Mesothelial cell of epicardium (in vitro differentiated cells): ENCODE data around the gene WRAP73. TPM values are rescaled to one million over a fixed set of nuclear protein-coding genes. Genes with fewer than 3 reads are reported as not detected.
A peak's percentile ranks its signal among the peaks of the same experiment; 100 is the strongest.

ENCODE experiments used
- DNase-seq, 2 experiments: peaks; one replicate each; pipeline ENCODE4 v3.0.0; 2021; ENCODE audit warnings: low spot score in 2 of 2; ENCODE audit not compliant: unreplicated experiment in 2 of 2
- H3K27ac Mint-ChIP-seq: 2 replicates; pipeline ENCODE4 v1.8.0; 2021; ENCODE audit warnings: mixed read lengths
- H3K27me3 Mint-ChIP-seq: 2 replicates; pipeline ENCODE4 v1.8.0; 2021; ENCODE audit warnings: low read depth, mixed read lengths
- H3K36me3 Mint-ChIP-seq: 2 replicates; pipeline ENCODE4 v1.8.0; 2021; ENCODE audit warnings: mixed read lengths
- H3K4me1 Mint-ChIP-seq: 2 replicates; pipeline ENCODE4 v1.8.0; 2021; ENCODE audit warnings: mixed read lengths
- H3K4me3 Mint-ChIP-seq: 2 replicates; pipeline ENCODE4 v1.8.0; 2021; ENCODE audit warnings: mild to moderate bottlenecking, moderate library complexity, mixed read lengths
- H3K9me3 Mint-ChIP-seq: 2 replicates; pipeline ENCODE4 v1.8.0; 2021; ENCODE audit warnings: mixed read lengths
- CTCF ChIP-seq: fragments of 200-600 bp; sonication (generic); IDR thresholded peaks from one replicate; pipeline ENCODE4 v1.5.0; 2021; ENCODE audit warnings: antibody characterized with exemption; ENCODE audit not compliant: unreplicated experiment
- total RNA-seq: library from RNA; stranded (reverse); gene quantifications from 3 replicates; pipeline ENCODE4 v1.2.1, GENCODE V29; 2021

WRAP73 gene
- 20.8 to 26.4 TPM (median 21.4 TPM) in 3 replicates for total RNA-seq

GRCh38 chr1:3649342-3650247 lies at the start of gene WRAP73:
Gene WRAP73 (minus strand): TSS chr1:3650103. CDS start chr1:3649999, 104 bp downstream.
- peaks cover 3% of the 10 kb centered on the region for H3K36me3 Mint-ChIP-seq
- no peaks in the 10 kb centered on the region for H3K9me3 Mint-ChIP-seq
- no peak within 1 kb of the TSS for H3K27ac Mint-ChIP-seq

GRCh38 chr1:3699596-3699995 lies 49.7 kb upstream of the WRAP73 start:
- H3K9me3 Mint-ChIP-seq, result no peaks in the 10 kb centered on the region
- H3K27ac Mint-ChIP-seq, result no peak overlapping the region
- peaks cover 20% of the 10 kb centered on the region for H3K4me1 Mint-ChIP-seq
- no peaks in the 10 kb centered on the region for H3K36me3 Mint-ChIP-seq
- no peak for TF ChIP-seq CTCF
- peaks cover 63% of the 10 kb centered on the region for H3K27me3 Mint-ChIP-seq
- no peak overlapping the region for H3K4me3 Mint-ChIP-seq
- DNase-seq, result no peak

More at GRCh38 chr1:3649342-3650247, at the start of gene WRAP73:
- Mint-ChIP-seq H3K4me3 (peak within 1 kb of the TSS; percentile 68), H3K27me3 (peaks cover 38% of the 10 kb centered on the region), H3K4me1 (peaks cover 17% of the 10 kb centered on the region)
- TF ChIP-seq CTCF, result no peak
- peak; percentile 75 to 85 for DNase-seq

GRCh38 chr1:3698660-3699408 lies 48.9 kb upstream of the WRAP73 start:
- H3K27me3 Mint-ChIP-seq, result peaks cover 59% of the 10 kb centered on the region
- H3K27ac Mint-ChIP-seq, result no peak overlapping the region
- TF ChIP-seq CTCF, result no peak
- no peaks in the 10 kb centered on the region for H3K9me3 Mint-ChIP-seq
- no peak overlapping the region for H3K4me3 Mint-ChIP-seq
- DNase-seq, result no peak
- no peaks in the 10 kb centered on the region for H3K36me3 Mint-ChIP-seq
- peaks cover 20% of the 10 kb centered on the region for H3K4me1 Mint-ChIP-seq

GRCh38 chr1:3697810-3698209 lies 47.9 kb upstream of the WRAP73 start:
- no peak for DNase-seq
- Mint-ChIP-seq H3K4me3 (no peak overlapping the region), H3K9me3 (no peaks in the 10 kb centered on the region), H3K27ac (no peak overlapping the region), H3K27me3 (peaks cover 57% of the 10 kb centered on the region), H3K36me3 (no peaks in the 10 kb centered on the region), H3K4me1 (peaks cover 16% of the 10 kb centered on the region)
- no peak for TF ChIP-seq CTCF

GRCh38 chr1:3697104-3697503 lies 47.2 kb upstream of the WRAP73 start:
- no peak for DNase-seq
- TF ChIP-seq CTCF, result no peak
- Mint-ChIP-seq H3K27me3 (peaks cover 57% of the 10 kb centered on the region), H3K4me1 (peaks cover 16% of the 10 kb centered on the region), H3K27ac (no peak overlapping the region), H3K4me3 (no peak overlapping the region), H3K36me3 (no peaks in the 10 kb centered on the region), H3K9me3 (no peaks in the 10 kb centered on the region)
